IgD-negative memory B cell (primary cell): ENCODE data around the gene SLC2A13. TPM values are rescaled to one million over a fixed set of nuclear protein-coding genes. Genes with fewer than 3 reads are reported as not detected.
A peak's percentile ranks its signal among the peaks of the same experiment; 100 is the strongest.
"Not testable (repeated sequence)": the region's sequence is repeated elsewhere in the genome, so short reads cannot be mapped to it uniquely, and the experiment has no call there.

Experiments used
- H3K27ac Mint-ChIP-seq, 3 donors: one replicate each; pipeline ENCODE4 v1.8.0; 2020 to 2022; ENCODE audit warnings: mild to moderate bottlenecking in 3 of 3, mixed read lengths in 3 of 3, moderate library complexity in 1 of 3
- H3K27me3 Mint-ChIP-seq: one replicate; pipeline ENCODE4 v1.8.0; 2021; ENCODE audit warnings: mixed read lengths
- H3K36me3 Mint-ChIP-seq: one replicate; pipeline ENCODE4 v1.8.0; 2020; ENCODE audit warnings: mild to moderate bottlenecking, mixed read lengths
- H3K4me1 Mint-ChIP-seq, 3 donors: one replicate each; pipeline ENCODE4 v1.8.0; 2020 to 2022; ENCODE audit warnings: mixed read lengths in 3 of 3, mild to moderate bottlenecking in 1 of 3
- H3K4me3 Mint-ChIP-seq, 4 donors: one replicate each; pipeline ENCODE4 v1.8.0; 2020 to 2022; ENCODE audit warnings: mild to moderate bottlenecking in 4 of 4, mixed read lengths in 4 of 4, moderate library complexity in 3 of 4
- H3K9me3 Mint-ChIP-seq, 3 donors: one replicate each; pipeline ENCODE4 v1.8.0; 2020 to 2021; ENCODE audit warnings: mixed read lengths in 3 of 3, mild to moderate bottlenecking in 1 of 3
- polyA plus RNA-seq: library from polyadenylated mRNA; unstranded; fragments of 300-500 nt; fragmentation: Illumina TruSeq; gene quantifications from one replicate; pipeline ENCODE4 v1.2.3, GENCODE V29; 2021

The SLC2A13 gene
- polyA plus RNA-seq, 1 donor from 2014 or later, result 0.99 TPM

GRCh38 chr12:39883411-39883810 is 222.5 kb downstream of the SLC2A13 start:
- H3K4me3 Mint-ChIP-seq, result no peak overlapping the region
- H3K27me3 Mint-ChIP-seq, result no peaks in the 10 kb centered on the region
- H3K27ac Mint-ChIP-seq, result no peak overlapping the region
- no peaks in the 10 kb centered on the region for H3K4me1 Mint-ChIP-seq
- H3K9me3 Mint-ChIP-seq, result peaks cover 3 to 20% (median 7%) of the 10 kb centered on the region in 3 donors
- peaks cover 1% of the 10 kb centered on the region for H3K36me3 Mint-ChIP-seq

GRCh38 chr12:39878753-39879152 is 227.1 kb downstream of the SLC2A13 start:
- Mint-ChIP-seq H3K4me1 (no peaks in the 10 kb centered on the region), H3K36me3 (peaks cover 1% of the 10 kb centered on the region), H3K4me3 (no peak overlapping the region), H3K27ac (no peak overlapping the region), H3K9me3 (peaks cover 3 to 31% (median 8%) of the 10 kb centered on the region in 3 donors), H3K27me3 (no peaks in the 10 kb centered on the region)

DNA sequence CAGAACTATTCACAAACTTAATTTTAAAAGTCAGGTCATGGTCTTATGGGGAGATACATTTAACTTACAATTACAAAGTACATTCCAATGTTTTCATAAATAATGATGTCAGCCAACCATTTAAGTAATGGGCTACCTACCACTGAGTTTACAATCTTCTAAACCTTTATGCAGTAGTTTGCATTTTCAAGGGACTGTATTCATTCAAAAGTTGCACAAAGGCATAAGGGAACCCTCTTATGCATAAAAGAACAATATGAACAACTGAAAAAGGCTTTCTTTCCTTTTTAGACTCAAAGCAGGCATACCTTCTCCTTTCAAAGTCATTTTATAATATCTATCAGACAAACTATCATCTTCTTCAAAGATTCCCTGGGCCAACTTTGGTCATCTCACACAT is 230.2 kb downstream of the SLC2A13 start:
- H3K27ac Mint-ChIP-seq, result no peak overlapping the region
- H3K27me3 Mint-ChIP-seq, result no peaks in the 10 kb centered on the region
- H3K9me3 Mint-ChIP-seq, result peaks cover 0 to 22% (median 8%) of the 10 kb centered on the region in 3 donors
- no peaks in the 10 kb centered on the region for H3K4me1 Mint-ChIP-seq
- no peaks in the 10 kb centered on the region for H3K36me3 Mint-ChIP-seq
- H3K4me3 Mint-ChIP-seq, result no peak overlapping the region

DNA sequence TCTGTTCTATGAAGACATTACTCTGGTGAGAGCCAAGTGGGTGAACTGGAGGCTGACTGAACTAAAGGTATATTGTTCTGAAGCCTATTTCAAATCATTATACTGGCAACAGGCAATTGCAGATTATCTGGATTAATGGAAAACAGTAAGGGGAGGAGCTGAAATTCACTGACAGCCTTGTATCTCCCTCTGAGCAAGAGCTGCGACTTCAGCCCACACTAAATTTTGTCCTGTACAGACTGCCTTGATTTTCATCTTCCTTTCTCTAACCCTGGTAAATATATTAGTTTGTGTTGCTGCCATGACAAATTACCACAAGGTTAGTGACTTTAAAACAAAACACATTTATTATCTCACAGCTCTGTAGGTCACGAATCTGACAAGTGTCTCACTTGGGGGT is 231.1 kb downstream of the SLC2A13 start:
- no peaks in the 10 kb centered on the region for H3K4me1 Mint-ChIP-seq
- no peaks in the 10 kb centered on the region for H3K27me3 Mint-ChIP-seq
- H3K36me3 Mint-ChIP-seq, result no peaks in the 10 kb centered on the region
- no peak overlapping the region for H3K27ac Mint-ChIP-seq
- H3K4me3 Mint-ChIP-seq, result no peak overlapping the region
- H3K9me3 Mint-ChIP-seq, result peaks cover 0 to 17% (median 3%) of the 10 kb centered on the region in 3 donors

DNA sequence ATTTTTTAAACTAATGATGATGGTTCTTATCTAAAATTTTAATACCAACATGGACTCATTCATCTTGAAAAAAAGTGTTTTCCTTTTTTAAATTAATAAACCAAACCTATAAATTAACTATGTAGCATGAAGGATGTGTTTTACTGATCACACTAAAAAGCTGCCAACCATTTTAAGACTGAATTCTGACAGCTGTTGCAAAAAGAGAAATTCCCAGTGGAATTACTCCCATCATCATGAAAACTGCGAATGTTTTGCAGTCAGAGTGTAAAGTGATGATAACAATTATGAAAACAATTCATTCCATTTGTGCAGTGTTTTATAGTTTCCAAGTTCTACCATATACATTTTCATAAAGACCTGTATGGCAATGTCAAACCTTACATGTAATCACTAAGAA is 232.8 kb downstream of the SLC2A13 start:
- Mint-ChIP-seq H3K27me3 (no peaks in the 10 kb centered on the region), H3K36me3 (no peaks in the 10 kb centered on the region), H3K4me3 (no peak overlapping the region), H3K4me1 (no peaks in the 10 kb centered on the region), H3K9me3 (peaks cover 0 to 8% (median 2%) of the 10 kb centered on the region in 3 donors), H3K27ac (no peak overlapping the region)

- H3K27me3 Mint-ChIP-seq, result no peaks in the 10 kb centered on the region
- H3K36me3 Mint-ChIP-seq, result no peaks in the 10 kb centered on the region
- H3K9me3 Mint-ChIP-seq, result peaks cover 0 to 5% (median 2%) of the 10 kb centered on the region in 3 donors
- no peak overlapping the region for H3K4me3 Mint-ChIP-seq
- no peaks in the 10 kb centered on the region for H3K4me1 Mint-ChIP-seq
- no peak overlapping the region for H3K27ac Mint-ChIP-seq
These were observed 233.5 kb downstream of the SLC2A13 start for GRCh38 chr12:39872425-39872824.

- Mint-ChIP-seq H3K9me3 (peaks cover 0 to 8% (median 0%) of the 10 kb centered on the region in 3 donors), H3K27me3 (no peaks in the 10 kb centered on the region), H3K36me3 (peaks cover 13% of the 10 kb centered on the region), H3K4me3 (no peak overlapping the region), H3K27ac (no peak overlapping the region), H3K4me1 (no peaks in the 10 kb centered on the region)
These were observed 237.6 kb downstream of the SLC2A13 start for GRCh38 chr12:39868328-39868725.

- no peak overlapping the region for H3K27ac Mint-ChIP-seq
- peaks cover 0 to 8% (median 0%) of the 10 kb centered on the region in 3 donors for H3K9me3 Mint-ChIP-seq
- H3K36me3 Mint-ChIP-seq, result peaks cover 13% of the 10 kb centered on the region
- H3K4me1 Mint-ChIP-seq, result no peaks in the 10 kb centered on the region
- no peaks in the 10 kb centered on the region for H3K27me3 Mint-ChIP-seq
- H3K4me3 Mint-ChIP-seq, result no peak overlapping the region
These were observed 238.1 kb downstream of the SLC2A13 start for GRCh38 chr12:39867631-39868327.

- Mint-ChIP-seq H3K36me3 (peaks cover 13% of the 10 kb centered on the region), H3K27me3 (no peaks in the 10 kb centered on the region), H3K4me1 (no peaks in the 10 kb centered on the region), H3K27ac (no peak overlapping the region), H3K9me3 (peaks cover 0 to 8% (median 0%) of the 10 kb centered on the region in 3 donors), H3K4me3 (no peak overlapping the region)
These were observed 239.7 kb downstream of the SLC2A13 start for GRCh38 chr12:39866135-39866534.

DNA sequence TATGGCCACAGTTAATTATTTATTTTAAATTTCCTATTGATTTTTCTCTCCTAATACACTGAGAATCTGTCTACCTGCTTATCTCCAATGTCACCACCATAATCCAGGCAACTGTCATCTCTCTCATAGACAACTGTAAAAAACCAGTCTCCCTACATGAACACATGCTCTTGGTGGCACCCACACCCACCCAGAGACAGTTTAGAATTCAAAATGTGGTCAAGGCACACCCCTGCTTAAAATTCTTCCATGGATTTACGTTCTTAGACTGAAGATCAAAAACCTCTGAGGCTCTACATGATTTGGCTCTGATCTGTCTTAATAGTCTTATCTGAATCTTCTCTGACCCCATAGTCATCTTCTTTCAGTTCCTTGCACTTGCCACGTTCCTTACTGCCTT is 245.2 kb downstream of the SLC2A13 start:
- H3K36me3 Mint-ChIP-seq, result peaks cover 12% of the 10 kb centered on the region
- no peaks in the 10 kb centered on the region for H3K4me1 Mint-ChIP-seq
- H3K27ac Mint-ChIP-seq, result no peak overlapping the region
- H3K4me3 Mint-ChIP-seq, result no peak overlapping the region
- peaks cover 0 to 4% (median 0%) of the 10 kb centered on the region in 3 donors for H3K9me3 Mint-ChIP-seq
- H3K27me3 Mint-ChIP-seq, result no peaks in the 10 kb centered on the region

DNA sequence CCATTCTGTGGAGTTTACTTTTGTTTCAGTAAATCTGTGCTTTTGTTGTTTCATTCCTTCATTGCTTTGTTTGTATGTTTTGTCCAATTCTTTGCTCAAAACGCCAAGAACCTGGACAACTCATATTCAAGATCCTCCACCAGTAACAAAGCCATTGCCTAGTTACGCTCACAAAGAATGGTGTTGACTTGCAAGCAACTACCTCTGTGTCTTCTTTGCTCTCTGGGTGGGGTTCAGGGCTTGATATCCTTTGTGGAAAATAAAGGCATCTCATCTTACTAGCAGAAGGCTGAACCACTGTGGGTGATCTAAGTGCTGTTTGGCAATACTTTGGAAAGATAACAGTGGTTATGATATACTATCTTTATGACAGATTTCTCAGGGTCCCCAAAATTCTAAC is 252.9 kb downstream of the SLC2A13 start:
- Mint-ChIP-seq H3K36me3 (peaks cover 6% of the 10 kb centered on the region), H3K27ac (no peak overlapping the region), H3K9me3 (peaks cover 0 to 5% (median 2%) of the 10 kb centered on the region in 3 donors), H3K4me1 (no peaks in the 10 kb centered on the region), H3K4me3 (no peak overlapping the region), H3K27me3 (no peaks in the 10 kb centered on the region)

GRCh38 chr12:39852346-39852745 is 253.5 kb downstream of the SLC2A13 start:
- Mint-ChIP-seq H3K36me3 (peaks cover 6% of the 10 kb centered on the region), H3K4me3 (no peak overlapping the region), H3K27ac (no peak overlapping the region), H3K27me3 (no peaks in the 10 kb centered on the region), H3K9me3 (peaks cover 0 to 5% (median 2%) of the 10 kb centered on the region in 3 donors), H3K4me1 (peaks cover 0 to 1% (median under 1%) of the 10 kb centered on the region in 3 donors)

GRCh38 chr12:39848218-39848617 is 257.7 kb downstream of the SLC2A13 start:
- peaks cover 4 to 11% (median 5%) of the 10 kb centered on the region in 3 donors for H3K4me1 Mint-ChIP-seq
- H3K27me3 Mint-ChIP-seq, H3K36me3 Mint-ChIP-seq, H3K4me3 Mint-ChIP-seq, H3K27ac Mint-ChIP-seq, H3K9me3 Mint-ChIP-seq: not testable (repeated sequence)

DNA sequence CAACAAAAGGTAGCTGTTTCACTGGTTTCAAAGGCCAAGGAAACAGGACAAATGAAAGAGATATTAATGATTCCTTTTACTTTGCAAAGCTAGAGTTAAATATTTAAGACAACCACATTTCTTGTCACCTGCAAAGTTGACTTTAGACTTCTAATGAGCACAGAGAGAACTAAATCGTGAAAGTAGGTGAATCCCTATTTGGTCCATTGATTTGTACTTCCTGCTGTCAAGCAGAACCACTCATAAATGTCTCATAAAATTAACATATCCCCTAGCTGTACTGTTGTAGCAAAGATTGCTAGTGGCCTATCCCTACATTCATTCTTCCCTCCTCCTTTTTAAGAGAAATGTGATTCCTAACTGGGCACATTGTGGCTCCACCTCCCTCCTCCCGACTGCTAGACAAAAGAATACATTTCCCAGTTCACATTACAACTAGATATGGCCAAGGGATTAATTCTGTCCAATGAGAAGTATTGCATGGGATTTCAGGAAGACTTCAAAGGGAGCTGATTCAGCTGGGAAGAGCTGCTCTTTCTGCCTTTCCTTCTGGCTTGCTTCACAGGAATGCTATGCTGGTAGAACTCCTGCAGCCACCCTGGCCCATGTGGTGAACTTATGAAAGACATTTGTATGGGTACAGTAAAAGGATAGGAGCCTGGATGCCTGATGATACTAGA is 258.8 kb downstream of the SLC2A13 start:
- peaks cover 4 to 11% (median 5%) of the 10 kb centered on the region in 3 donors for H3K4me1 Mint-ChIP-seq
- no peaks in the 10 kb centered on the region for H3K36me3 Mint-ChIP-seq
- no peak overlapping the region for H3K4me3 Mint-ChIP-seq

GRCh38 chr12:39846304-39846703 is 259.6 kb downstream of the SLC2A13 start:
- no peak overlapping the region for H3K27ac Mint-ChIP-seq
- no peaks in the 10 kb centered on the region for H3K27me3 Mint-ChIP-seq
- H3K4me3 Mint-ChIP-seq, result peak overlapping the region in 1 of 4 donors; percentile 72
- H3K9me3 Mint-ChIP-seq, result peaks cover 0 to 5% (median 2%) of the 10 kb centered on the region in 3 donors
- H3K4me1 Mint-ChIP-seq, result peaks cover 4 to 11% (median 5%) of the 10 kb centered on the region in 3 donors
- no peaks in the 10 kb centered on the region for H3K36me3 Mint-ChIP-seq

More for the DNA sequence above, 258.8 kb downstream of the SLC2A13 start:
- H3K27ac Mint-ChIP-seq, result peak overlapping the region in 1 of 3 donors; percentile 14
- peaks cover 0 to 5% (median 2%) of the 10 kb centered on the region in 3 donors for H3K9me3 Mint-ChIP-seq
- no peaks in the 10 kb centered on the region for H3K27me3 Mint-ChIP-seq

DNA sequence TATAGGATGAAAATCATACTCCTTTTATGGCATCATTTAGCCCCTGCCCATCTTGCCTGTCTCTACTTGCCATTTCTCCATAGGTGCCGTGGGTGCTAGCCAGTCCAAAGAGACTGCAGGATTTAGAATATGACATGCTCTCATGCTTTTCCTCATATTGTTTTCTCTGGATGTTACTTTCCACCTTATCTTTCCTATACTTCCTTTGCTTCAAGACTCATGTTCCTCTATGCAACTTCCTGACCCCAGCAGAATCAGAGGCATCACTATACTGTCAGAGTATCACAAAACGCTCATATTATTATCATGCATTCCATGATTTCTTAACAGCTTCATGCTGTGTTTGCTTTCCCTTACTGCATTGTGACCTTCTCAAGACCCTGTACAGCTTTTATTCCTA is 265.5 kb downstream of the SLC2A13 start:
- Mint-ChIP-seq H3K27ac (no peak overlapping the region), H3K4me3 (no peak overlapping the region), H3K36me3 (no peaks in the 10 kb centered on the region), H3K4me1 (no peaks in the 10 kb centered on the region), H3K27me3 (no peaks in the 10 kb centered on the region), H3K9me3 (no peaks in the 10 kb centered on the region)
